Activated effector memory CD4-positive, alpha-beta T cell treated with anti-CD3 and anti-CD28 coated beads, Interleukin-2, amount 50 U/mL, for 16 hours (primary cell): Measurements from ENCODE around the gene NLGN1.
"Not testable (repeated sequence)": the region's sequence is repeated elsewhere in the genome, so short reads cannot be mapped to it uniquely, and the experiment has no call there.

Experiments
- DNase-seq: peaks from one replicate; pipeline ENCODE4 v3.0.0-alpha.2; 2020

Gene NLGN1

DNA sequence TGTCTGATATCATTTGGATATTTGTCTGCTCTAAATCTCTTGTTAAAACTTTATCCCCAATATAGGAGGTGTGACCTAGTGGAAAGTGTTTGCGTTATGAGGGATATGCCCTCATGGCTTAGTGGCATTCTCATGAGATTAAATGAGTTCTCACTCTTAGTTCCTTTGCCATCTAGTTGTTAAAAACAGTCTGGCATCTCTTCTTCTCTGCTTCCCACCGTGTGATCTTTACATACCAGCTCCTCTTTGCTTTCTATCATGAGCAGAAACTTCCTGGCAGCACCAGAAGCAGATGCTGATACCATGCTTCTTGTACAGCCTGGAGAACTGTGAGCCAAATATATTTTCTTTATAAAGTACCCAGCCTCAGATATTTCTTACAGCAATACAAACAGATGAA lies 33.0 kb downstream of the NLGN1 start:
- no peak for DNase-seq

DNA sequence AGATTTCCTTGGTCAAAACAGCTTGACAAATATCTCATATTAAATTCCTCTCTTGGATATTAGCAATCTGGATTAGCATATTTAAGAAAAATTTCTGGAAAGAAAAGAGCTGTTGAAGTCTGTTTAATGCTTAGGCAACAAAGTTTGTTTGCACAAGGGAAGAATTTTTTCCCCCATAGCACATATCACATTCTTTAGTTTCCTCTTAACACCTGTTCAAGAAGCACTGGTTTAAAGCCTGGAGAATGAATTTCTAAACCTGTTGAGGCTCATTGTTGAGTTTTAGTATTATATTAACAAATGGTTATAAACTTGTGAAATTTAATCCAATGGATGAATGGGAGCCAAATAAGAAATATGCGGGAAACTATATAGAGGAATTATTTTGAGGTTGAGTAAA lies 41.5 kb downstream of the NLGN1 start:
- no peak for DNase-seq

DNA sequence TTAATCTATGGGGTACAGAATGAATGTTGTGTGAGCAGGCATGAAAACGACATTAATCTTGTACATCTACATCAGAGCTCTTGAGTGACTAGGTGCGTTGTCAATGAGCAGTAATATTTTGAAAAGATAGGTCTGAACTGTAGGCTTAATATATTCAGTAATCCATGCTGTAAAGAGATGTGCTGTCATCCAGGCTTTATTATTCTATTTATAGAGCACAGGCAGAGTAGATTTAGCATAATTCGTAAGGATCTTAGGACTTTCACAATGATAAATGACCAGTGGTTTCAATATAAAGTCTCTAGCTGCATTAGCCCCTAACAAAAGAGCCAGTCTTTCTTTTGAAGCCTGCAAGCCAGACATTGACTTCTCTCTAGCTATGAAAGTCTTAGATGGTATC lies 43.0 kb downstream of the NLGN1 start:
- no peak for DNase-seq

DNA sequence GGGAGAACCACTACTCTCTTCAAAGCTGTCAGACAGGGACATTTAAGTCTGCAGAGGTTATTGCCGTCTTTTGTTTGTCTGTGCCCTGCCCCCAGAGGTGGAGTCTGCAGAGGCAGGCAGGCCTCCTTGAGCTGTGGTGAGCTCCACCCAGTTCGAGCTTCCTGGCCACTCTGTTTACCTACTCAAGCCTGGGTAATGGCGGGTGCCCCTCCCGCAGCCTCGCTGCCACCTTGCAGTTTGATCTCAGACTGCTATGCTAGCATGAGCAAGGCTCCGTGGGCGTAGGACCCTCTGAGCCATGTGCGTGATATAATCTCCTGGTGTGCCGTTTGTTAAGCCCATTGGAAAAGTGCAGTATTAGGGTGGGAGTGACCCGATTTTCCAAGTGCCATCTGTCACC lies 54.0 kb downstream of the NLGN1 start:
- DNase-seq = not testable (repeated sequence)

DNA sequence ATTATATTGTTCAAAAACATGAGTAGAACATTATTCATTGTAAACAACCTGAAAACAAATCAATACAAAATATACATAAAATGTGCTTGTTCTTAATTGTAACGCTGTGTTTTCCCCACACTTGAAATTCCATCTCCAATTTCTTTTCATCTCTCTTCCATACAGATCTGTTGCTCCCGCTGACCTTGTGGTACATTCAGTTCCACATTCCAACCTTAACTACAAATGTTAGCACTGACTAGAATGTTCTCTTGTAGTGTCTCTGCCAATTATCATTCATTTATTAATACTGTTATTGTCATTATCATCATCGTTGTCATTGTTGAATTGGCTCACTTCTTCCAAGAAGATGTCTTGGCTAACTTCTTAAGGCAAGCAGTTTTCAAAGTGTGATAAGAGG lies 65.7 kb downstream of the NLGN1 start:
- DNase-seq = no peak

DNA sequence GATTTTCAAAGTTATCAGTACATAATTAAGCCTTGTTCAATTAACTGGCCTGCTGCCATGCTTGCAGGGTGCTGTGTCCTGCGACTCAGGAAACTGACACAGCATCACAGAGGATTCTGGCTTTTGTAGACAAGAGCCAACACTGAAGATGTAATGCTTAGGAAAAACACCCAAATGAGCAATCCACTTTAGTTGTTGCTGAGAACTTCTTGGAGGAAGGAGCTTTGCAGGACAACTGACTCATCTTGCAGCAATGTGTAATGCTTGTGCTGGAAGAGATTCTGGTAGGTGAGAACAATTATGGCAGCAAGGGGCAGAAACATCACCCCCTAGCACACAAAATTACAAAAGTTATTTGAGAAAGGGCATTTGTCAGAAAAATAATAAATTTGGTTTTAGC lies 67.6 kb downstream of the NLGN1 start:
- no peak for DNase-seq

DNA sequence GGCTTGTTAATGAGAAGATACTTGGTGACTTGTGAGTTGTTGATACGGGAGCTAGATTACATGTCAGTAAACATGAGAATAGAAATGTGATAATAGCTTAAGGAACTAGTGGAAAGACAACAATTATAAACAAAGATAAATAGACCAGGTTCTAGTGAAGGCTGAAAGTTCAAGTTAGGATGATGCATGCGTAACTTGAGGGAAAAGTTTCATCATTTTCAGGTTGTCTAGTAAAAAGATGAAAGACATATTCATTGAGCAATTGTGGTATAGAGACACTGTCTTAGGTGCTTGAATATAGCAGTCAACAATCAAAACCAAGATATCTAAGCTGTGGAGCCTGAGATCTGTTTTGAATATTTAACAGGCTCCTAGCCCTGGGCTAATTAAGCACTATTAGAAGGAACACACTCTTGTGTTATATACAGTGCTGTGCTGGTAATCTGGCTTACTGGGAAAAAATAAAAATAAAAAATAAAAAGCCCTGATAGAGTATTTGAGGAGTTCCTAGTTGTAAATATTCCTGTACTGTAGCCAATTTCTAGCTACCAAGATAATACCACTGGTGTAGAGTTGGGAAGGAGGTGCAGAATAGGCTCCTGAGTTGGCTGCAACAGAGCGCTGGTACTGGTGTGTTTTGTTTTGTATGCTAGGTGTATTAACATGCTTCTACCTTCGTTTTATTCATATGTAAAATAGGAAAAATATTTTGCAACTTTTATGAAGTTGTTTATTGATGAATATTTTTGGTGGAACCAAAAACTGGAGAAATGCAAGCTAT lies 68.5 kb downstream of the NLGN1 start:
- no peak for DNase-seq

DNA sequence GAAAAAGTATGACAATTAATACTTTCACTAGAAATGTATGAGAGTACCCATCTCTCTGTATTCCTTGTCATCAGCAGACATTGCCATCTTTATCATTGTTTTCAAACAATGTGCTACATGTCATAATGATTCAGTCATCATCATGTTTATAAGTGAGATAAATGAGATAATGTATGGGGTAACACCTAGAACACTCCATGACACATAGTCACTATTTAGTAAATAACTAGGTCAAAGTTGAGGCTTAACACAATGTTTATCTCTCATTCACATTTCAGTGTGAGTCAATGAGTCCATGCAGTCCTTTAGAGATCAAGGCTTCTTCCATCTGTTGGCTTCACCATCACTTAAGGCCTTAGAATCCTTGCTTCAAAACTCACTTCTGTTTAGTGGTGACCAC lies 70.0 kb downstream of the NLGN1 start:
- DNase-seq = no peak

DNA sequence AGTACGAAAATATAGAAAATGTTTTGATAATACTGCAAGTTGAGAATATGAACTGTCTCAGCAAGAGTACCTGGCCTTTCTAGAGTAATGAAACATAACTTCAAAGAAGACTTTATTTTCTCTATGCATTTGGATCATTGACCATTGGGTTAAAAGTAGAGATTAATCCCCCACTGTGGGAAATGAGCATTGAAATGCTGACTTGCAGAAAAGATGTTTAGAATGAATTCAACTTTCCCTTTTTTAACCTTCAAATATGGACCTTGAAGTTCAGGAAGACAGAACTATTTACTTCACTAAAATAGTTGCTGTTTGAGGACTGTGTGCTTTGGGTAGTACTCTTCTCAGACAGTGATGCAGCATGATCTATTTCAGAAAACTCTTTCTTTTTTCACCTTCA lies 75.7 kb downstream of the NLGN1 start:
- no peak for DNase-seq

DNA sequence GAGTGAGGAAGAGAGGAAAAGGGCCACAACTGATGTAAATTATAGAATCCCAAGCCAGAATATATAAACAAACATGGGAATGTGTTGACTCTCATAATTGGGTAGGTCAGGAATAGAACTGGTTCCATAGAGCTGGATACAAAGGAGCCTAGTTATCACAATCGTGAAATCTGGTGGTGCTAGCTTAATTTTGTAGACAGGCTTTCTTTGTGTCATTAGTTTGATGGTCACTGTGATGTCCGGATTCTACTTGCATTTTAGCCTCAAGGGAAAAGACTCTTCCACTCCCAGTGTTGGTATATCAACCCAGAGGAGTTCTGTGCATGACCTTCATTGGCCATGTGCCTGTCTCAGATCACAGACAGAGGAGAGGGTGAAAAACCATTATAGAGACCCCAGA lies 81.8 kb downstream of the NLGN1 start:
- no peak for DNase-seq

DNA sequence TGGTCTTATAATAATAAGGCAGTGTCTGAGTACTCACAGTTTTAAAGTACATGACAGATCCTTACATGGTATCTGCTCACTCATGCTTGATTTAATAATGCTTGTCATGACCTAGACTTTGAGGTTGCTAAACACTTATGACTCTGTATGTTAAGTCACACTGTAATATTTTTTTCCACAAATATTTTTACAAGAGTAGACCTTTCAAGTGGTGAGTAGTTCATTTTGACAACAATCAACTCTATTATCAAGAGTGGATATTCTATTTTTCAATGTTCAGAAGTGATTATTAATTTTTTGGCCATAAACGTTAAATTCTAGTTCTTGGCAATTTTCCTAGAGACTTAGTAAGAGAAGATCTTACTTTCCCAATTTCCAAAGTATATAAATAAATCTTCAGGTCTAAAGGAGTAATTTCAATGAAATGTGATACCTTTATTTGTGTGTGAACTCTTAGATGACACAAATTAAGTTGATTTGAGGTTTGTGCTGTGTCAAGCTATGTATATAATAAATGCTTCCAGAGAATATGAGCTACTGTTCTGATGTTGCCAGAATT lies 104.5 kb downstream of the NLGN1 start:
- DNase-seq = no peak

DNA sequence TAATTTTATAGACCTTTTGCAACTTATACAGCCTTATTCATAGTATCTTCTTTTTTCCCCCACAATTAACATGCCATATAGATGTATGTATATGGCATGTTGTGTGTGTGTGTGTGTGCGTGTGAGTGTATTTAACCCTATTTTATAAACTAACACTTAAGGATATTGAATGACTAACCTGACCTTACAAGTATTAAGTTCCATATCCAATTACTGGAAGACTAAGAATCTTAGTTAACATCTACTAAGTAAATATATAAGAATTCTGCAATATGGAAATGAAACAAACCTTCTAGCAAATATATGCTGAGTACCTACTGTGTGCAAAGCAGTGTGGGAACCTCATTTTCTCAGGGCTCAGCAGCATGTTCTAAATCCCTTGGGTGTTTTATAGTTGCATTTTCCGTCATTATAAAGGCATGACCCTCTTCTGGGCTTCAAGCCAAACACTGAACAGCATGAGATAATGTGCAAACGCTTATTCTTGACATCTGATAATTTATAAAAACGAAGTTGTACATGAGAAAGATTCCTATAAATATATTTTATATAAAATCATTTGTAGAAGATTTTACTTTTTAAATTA lies 105.5 kb downstream of the NLGN1 start:
- no peak for DNase-seq

DNA sequence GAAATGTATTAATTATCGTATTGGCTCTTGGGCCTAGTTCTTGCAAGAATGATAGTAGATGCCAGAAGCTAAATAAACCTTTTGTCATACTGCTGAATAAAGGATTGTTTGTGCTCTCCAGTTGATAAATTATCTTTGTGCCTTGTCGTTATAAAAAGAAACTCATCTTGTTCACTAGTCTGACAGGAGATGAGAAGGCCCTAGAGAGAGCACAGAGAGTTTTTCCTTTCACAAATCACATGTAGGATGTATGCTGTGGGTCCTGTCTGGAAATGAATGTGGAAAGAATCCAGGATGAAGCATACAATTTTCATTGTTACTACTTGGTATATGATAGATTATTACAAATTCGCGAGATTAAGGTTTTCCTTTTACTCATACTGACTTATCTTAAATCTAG lies 113.0 kb downstream of the NLGN1 start:
- DNase-seq = no peak

DNA sequence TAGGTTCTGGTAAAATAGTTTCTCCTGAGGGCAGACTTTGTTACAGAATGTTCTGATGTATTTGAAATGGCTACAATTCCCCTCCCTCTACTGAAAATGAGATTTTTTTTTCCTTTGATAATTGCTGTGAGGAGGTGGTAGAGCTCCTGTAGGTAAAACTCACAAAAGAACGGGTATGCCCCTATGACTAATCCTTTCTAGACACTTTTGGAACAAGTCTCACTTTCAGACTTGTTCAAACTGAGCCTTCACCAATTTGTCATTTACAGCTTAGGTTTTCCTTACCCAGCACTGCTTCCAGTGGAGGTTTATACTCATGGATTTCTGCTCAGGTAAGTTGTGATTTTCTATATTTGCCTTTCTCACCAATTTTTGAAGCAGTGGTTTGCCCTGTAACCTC lies 115.6 kb downstream of the NLGN1 start:
- DNase-seq = no peak

DNA sequence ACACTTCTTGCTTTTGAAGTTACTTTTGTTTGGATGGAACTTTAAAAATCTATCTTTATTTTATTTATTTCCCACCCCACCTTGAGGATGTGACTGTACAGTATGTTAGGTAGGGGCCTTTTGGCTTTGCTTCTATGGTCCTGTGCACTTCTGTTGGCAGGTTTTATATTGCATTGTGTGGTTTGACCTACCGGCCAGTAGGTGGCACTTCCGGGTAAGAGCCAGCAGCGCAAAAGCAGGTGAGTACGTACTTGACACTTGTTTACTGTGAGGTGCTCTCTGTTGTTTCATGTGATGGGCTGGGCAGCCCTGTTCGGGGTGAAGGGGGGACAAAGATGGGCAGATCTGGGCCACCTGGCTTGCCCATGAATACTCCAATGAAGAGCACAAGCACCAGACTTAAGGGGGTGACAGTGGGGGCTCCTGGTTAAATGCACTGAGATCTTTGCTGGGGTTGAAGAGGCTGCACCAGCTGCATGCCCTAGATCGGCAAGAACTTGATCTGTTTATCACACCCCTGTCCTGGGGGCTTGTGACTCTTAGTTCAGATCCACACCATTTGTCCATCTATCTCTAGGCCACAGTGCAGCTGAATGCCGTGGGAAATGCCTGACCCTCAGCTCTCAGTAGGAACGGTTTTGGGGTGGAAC lies 131.6 kb downstream of the NLGN1 start:
- no peak for DNase-seq

DNA sequence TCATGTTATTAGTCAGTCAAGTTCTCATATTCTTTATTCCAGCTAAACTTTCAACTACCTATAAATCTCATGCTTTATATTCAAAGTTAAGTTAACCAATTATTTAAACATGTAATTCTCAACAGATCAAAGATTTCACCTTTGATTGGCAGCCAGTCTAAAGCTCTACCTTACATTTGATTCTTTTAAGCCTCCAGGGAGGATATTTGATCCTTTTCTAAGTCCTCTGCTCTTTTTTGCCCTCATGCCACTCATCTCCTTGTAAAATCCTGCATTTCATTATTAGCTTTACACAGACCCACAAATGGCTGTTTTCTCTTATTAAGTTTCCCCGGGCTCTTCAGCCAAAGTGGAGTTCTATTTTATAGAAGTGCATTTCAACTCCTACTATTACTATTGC lies 134.1 kb downstream of the NLGN1 start:
- no peak for DNase-seq

DNA sequence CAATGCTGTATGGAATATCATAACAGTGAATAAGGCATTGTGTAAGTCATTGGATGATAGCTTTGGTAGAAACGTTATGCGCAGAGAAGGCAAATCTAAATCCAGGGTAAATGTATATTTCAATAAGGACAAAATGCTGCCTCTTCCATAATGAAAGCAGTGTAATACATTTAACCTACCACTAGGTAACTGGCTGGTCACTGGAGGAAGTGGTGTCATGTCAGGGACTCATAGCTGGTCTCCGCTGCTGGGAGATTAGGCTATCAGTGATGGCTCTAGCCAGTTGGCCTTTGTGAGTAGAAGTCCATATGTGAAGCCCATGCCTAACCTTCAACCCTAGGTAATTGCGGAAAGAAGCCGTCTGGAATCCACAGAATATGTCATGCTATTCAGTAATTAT lies 140.9 kb downstream of the NLGN1 start:
- no peak for DNase-seq

DNA sequence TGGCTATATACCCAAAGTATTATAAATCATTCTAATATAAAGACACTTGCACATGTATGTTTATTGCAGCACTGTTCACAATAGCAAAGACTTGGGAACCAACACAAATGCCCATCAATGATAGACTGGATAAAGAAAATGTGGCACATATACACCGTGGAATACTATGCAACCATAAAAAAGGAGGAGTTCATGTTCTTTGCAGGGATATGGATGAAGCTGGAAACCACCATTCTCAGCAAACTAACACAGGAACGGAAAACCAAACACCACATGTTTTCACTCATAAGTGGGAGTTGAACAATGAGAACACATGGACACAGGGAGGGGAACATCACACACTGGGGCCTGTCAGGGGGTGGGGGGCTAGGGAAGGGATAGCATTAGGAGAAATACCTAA lies 148.0 kb downstream of the NLGN1 start:
- not testable (repeated sequence) for DNase-seq

DNA sequence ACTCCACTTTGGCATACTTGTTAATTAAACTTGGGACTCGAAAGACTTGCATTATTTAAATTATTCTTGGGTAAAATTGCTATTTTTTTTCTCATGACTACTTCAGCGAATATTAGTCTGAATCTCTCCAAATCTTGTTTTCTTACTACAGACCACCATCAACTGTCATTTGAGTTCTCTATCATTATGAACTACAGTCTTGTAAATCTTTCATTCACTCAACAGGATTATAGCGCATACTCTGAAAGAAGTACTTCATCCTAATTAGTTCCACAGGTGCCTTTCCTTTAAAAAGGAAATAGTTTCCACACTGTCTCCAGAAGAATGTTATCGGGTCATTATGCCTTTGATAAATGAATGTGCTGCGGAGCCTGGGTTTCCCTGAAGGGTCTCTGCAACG lies 149.5 kb downstream of the NLGN1 start:
- no peak for DNase-seq

DNA sequence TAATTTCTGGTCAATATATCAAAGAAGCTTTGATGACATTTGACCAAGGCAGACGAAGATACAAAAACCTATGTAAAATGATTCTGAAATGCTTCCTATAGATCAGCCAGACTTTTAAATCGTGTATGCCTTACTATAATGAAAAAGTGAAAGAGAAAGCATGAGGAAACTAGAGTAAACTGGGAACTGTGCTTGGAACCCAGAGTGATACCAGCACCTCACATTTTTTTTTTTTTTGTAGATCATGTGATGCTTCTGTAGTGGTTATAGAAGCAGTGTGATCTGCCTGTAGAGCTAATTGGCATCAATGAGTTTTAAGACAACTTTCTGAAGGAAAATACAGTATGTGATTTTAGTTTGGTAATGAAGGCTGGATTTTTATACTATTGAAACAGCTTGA lies 150.7 kb downstream of the NLGN1 start:
- no peak for DNase-seq

DNA sequence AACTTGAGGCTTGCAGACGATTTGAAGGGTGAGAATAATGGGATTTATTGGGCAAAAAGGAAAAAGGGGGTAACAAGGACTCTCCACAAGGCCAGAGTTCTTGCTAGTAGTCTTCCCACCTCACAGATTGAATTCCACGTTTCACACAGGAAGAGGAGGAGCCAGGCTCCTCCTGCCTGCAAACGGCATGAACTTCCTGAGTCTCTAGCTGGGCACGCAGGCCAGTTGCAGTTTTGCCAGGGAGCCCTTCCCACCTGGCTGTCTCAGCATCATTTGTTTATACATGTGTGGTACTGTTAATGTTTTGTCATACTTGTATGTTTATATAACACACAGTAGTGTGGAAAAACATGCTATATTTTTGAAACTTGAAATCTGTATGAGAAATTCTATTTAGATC lies 155.0 kb downstream of the NLGN1 start:
- DNase-seq = no peak

DNA sequence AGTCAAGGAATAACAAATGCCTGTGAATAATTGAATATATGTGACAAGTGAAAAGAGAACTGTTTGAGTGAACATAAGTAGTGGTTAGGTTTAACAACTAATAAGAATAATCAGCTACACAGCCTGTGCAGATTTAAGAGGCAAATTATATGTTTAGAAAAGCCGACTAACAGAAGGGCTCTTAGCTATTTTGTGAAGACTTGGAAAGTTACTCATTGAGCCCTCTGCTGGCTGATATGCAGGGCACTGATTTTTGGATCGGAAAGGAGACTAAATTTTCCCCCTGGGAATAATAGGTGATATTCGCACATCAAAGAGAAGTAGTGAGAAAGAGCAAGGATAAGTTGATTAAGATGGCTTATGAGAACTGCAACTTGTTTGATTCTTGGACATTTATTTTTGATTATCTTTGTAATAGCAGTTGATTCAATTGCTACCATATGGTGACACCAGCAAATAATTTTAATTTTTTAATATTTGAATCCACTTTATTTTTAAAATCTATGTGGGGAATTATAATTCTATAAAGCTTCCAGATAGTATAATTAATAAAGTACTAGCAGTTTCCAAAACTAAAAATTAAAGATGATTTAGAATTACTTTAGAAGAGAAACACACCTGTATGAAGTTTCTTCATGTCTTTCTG lies 156.2 kb downstream of the NLGN1 start:
- DNase-seq = no peak

DNA sequence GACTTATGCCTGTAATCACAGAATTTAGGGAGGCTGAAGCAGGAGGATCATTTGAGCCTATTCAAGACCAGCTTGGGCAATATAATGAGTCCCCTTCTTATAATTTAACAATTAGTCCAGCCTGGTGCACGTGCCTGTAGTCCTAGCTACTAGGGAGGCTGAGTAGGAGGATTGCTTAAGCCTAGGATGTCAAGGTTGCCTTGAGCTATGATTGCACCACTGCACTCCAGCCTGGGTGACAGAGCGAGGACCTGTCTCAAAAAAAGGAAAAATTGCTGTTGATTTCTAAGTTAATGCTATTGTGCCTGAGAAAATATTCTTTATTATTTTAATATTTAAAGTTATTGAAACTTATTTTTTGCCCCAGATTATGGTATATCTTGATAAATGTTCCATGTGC lies 159.0 kb downstream of the NLGN1 start:
- DNase-seq = no peak

DNA sequence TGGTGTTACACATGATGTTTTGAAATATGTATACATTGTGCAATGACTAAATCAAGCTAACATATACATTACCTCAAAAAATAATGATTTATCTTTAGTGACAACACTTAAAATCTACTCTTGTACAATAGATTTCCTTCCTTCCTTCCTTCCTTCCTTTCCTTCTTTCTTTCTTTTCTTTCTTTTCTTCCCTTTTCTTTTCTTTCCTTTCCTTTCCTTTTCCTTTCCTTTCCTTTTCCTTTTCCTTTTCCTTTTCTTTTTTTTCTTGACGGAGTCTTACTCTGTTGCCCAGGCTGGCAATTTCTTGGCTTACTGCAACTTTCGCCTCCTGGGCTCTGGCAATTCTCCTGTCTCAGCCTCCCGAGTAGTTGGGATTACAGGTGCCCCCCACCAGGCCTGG lies 170.5 kb downstream of the NLGN1 start:
- no peak for DNase-seq
